ENCODE results near the gene C11orf71.

The C11orf71 gene, protein sequence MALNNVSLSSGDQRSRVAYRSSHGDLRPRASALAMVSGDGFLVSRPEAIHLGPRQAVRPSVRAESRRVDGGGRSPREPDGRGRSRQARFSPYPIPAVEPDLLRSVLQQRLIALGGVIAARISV

DNA sequence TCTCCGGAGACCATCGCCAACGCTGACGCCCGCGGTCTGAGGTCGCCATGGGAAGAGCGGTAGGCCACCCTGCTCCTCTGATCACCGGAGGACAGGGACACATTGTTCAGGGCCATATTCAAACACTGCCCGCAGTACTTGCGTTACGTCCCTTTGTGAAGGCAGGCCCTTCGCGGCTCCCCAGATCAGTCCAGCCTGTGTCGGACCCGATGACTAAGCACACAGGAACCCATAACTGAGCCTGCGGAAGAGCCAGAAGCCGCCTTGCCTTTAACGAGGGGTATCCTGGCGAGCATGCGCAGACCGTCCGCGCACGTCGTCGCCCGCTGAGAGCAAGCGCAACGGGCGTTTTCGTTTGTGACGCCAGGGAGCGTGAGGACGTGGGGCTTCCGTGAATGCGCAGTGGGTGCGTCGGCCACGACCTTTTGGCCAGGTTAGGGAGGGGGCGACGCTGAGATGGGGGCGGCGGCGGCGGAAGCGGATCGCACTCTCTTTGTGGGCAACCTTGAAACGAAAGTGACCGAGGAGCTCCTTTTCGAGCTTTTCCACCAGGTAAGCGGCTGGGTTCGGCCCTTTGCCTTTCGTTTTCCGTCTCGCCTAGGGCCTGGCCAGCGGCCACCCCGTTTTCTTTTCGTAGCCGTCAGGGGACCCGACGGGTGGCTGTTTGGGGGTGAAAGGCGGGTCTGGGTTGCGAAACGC lies at the start of gene C11orf71, which contains the start of gene RBM7:
Gene C11orf71, minus strand, starts transcription at position 296 of the 699 bp plus-strand sequence. Its CDS starts 180 bp downstream, at position 116.
Gene RBM7, plus strand, starts transcription at position 451 of the 699 bp plus-strand sequence. Its CDS starts 6 bp downstream, at position 457.
- peak; percentile 94 to 97 for DNase-seq

DNA sequence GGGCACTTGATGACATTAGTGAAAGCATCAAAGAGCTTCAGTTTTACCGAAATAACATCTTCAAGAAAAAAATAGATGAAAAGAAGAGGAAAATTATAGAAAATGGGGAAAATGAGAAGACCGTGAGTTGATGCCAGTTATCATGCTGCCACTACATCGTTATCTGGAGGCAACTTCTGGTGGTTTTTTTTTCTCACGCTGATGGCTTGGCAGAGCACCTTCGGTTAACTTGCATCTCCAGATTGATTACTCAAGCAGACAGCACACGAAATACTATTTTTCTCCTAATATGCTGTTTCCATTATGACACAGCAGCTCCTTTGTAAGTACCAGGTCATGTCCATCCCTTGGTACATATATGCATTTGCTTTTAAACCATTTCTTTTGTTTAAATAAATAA lies 49.5 kb upstream of the C11orf71 start:
- DNase-seq: no peak

DNA sequence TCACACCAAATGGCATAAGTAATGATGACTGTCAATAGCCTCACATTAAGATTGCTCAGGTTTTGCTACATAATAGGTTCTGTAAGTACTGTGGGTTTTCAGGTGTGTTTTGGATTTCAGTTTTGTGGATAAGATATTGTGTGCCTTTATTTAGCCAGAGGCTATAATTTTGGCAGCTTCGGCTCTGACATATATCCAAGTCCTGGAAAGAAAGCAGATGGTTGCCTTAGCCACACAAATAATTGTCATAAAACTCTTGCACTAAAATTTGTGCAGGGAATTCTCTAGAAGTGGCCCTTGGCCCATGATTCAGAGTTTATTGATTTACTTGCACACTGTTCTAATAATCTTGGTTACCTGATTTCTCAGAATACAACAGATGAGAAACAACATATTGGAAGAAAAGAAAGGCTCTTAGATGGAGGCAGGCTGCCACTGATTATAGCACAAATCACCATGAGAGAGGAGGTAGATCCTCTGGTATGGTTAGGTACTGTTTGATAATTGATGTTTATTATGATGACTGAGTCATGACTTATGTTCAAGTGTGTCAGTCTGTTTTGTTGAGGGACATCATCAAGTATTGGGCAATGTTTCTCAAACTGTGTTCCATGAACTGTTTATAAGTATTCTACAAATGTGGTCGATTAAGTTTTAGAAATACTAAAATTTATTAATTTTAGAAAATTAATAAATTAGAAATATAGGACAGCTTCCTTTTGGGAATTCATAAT lies 48.6 kb upstream of the C11orf71 start:
- no peak for DNase-seq

DNA sequence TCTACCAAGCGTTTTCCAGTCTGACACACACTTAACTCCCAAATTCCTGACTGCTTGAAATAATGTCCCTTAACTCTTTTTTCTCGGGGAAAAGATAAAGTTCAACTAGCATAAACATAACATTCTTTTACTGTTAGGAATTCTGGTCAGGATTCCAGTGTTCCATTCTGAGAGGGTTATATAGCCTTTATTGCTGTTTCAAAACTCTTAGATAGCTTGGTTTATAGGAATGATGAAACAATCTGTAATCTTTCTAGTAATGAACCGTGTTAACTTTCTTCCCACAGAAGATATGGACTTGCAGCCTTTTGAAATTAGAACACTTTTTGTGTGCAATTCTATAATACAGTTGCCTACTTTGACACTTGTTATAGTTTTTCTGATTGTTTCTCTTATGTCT lies 47.6 kb upstream of the C11orf71 start:
- DNase-seq: no peak

DNA sequence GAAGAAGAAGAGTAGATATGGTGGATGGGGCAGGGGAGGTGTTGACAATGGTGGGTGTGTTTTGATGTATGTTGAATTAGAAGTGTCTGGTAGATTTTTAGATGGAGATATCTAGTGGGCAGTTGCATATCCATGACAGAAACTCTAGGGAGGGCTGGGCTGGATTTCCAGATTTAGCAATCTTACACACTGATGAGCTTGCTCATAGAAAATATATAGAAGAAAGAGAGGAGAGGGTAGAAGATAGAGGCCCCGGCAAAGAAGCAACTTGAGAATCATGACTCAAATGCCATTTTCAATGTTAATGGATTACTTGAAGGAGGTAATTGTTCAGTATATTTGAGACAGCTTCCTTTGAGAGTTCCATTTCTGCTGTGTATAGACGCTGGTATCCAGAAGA lies 47.1 kb upstream of the C11orf71 start:
- DNase-seq: no peak

DNA sequence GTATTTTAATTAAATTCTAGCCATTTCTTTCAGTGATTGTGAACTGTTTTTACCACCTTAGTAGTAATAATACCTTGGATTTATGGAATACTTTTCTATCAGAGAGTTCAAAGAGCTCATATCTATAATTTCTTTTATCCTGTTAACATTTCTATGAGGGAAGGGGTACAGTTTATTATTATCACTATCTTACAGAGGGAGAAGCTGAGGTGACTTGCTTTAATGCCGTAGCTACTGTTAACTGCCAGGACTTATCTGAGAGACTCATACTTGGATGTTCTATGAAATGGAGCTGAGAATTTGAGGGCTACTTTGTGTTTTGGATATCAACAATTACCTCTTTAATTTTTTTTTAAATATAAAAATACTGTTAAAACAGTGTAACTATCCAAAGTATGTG lies 42.2 kb upstream of the C11orf71 start:
- no peak for DNase-seq

- DNase-seq: peak in 1 of 2 experiments; percentile 0
Measured at GRCh38 chr11:114441921-114442320, 41.6 kb upstream of the C11orf71 start.

GRCh38 chr11:114440971-114441763 lies 40.9 kb upstream of the C11orf71 start:
- peak; percentile 27 to 29 for DNase-seq

- DNase-seq: no peak
Measured at GRCh38 chr11:114440121-114440860, 40.0 kb upstream of the C11orf71 start.

- DNase-seq: peak; percentile 94 to 95
Measured at GRCh38 chr11:114439229-114440120, 39.2 kb upstream of the C11orf71 start, which contains the start of gene REXO2. Gene REXO2 (plus strand): TSS chr11:114439467. CDS start chr11:114439529, 62 bp downstream.

GRCh38 chr11:114438303-114438702 lies 38.0 kb upstream of the C11orf71 start:
- DNase-seq: no peak

DNA sequence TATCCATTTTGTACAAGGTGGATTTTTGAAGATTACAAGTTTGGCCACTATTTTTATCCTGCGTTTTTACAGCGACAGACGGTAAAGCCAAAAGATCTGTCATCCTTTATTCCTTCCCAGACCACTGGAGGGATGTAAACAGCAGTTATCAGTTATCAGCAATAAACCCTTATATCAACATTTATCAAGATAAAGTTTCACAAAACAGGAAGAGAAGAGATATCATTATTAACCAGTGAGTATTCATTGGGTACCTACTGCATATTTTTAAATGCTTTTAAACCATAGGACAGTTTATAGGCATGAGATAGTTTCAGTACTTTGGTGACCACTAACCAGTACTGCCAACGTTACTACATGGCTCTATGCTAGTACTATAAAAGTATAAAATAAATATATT lies 33.1 kb upstream of the C11orf71 start:
- no peak for DNase-seq

DNA sequence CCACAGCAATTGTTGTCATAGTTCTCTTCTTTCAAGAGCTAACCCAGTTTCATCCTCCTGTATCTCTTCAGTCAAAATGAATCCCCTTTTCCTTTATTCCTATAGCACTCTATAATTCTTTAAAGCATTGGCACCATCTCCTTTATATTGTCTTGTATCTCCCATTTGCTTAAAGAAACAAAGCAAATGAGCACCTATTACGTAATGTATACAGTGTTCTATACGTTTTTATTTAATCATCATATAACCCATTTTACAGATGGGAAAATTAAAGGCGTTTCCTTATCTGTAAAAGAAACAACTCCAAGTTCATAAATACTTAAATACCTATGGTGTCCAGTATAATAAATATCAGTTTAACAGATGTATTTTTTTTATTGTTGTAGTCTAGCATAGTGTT lies 32.6 kb upstream of the C11orf71 start:
- DNase-seq: no peak

DNA sequence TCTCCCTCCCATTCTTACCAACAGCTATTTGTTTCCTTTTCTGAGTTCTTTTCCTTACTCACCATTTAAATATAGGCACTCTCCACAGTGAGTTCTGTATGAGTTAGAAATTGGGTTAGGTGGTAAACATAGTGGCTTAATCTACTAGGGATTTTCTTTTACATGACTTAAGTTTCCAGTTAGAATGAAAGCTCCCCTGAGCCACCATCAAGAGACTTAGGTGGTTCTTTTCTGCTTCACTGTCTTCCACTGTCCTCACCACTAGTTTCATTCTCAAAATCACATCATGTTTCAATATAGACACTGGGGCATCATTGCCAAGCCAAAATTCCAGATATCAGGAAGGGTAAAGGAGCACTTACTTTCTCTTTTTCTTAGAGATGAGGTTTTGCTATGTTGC lies 30.0 kb upstream of the C11orf71 start:
- no peak for DNase-seq

DNA sequence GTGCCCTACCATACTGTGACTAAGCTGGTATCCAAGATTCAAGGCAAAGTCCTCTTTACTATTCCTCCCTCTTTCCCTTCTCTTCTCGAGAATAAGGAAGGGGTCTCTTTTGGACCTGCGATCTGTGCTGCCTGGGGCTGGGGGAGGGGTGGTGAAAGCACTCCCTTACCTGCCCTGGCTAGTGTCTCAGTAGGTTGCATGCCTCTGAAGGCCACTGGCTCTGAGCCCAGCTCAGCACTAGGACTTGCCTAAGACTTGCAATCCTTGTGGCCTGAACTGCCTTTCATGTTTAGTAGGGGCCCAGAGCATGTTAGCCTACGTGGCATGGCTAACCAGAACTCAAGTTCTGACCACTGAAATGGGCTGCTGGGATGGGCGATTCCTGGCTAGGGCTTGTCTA lies 26.0 kb upstream of the C11orf71 start:
- no peak for DNase-seq

DNA sequence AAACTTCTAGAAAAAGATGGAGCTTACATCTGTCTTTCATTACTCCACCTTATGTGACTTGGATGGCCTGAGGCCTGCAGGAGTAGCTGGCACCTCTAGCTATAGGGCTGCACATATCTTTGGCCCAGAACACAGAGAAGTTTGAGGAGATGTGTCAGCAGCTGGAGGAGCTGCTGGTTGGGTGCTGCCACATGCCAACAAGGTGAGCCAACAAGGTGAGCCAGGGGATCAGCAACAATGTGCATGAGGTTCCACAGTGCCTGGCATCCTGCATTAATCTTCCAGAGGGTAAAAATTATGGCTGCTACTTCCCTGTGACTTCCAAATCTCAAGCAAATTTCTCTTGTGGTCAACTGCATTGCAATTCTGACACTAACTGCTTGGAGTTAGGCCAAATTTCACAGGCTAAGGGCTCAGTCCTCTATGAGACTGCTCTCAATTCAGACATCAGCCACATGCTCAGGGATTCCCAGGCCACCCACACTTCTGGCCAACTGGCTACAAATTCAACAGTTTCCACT lies 16.2 kb upstream of the C11orf71 start:
- no peak for DNase-seq

DNA sequence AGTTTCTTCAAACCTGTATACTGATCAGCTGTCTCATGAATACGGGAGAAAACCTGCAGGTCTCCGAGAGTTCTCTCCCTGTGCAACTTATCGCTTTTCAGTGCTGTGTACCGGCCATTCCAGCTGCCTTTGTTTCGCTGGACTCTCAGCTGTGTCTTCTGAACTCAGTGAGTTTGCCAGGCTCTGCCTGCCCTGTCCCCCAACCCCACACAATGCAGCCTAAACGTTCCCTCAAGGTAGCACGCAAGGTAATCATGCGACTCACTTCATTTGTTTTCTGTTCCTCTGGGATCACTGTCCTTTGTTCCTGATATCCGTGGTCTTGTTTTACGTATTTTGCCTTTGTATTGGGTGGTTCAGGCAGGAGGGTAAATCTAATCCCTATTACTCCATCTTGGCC lies 13.6 kb upstream of the C11orf71 start:
- DNase-seq: no peak

DNA sequence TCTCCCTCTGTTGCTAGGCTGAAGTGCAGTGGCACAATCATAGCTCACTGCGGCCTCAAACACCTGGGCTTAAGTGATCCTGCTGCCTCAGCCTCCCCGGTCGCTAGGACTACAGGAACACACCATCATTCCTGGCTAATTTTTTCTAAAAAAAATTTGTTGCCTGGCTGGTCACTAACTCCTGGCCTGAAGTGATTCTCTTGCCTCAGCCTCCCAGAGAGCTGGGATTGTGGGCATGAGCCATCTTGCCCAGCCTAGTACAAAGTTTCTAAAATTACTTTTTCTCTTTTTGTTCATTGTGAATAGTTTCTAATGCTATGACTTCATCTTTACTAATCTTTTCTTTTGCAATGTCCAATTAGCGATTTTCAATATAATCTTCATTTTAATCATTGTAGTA lies 12.6 kb upstream of the C11orf71 start:
- DNase-seq: no peak

DNA sequence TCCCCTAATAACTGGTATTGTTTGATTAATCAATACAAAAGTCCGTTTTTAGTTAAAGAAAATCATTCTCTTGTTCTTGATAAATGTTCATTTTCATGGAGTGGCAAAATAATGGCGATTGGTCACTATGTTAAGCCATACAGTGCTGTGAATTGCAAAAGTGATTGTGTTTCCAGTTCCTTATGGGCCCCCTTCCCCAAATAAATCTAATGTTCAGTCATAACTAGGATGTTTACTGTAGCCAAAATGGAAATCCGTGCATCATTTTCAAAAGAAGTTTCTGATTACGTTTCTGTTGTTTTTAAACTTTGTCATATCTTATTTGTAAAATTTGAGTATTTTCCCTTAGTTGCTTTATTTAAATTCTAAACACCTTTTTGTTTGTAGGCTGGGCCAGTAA lies 1.0 kb upstream of the C11orf71 start:
- no peak for DNase-seq

DNA sequence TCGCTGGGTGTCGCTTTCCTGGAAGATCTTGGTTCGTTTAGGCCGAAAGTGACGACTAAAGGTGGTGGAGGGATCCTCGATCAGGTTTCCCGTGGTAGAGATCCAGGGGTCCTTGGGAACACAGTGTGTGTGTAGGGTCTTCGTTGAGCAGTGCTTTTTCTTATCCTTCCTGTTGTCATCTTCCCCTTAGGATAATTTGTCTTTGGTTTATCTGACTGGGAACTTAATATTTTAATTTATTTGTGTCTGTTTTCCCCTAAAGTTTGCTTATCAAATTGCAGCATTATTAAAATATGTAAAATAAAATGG lies 558 bp upstream of the C11orf71 start:
- DNase-seq: no peak
